ENCODE data around the gene TEX2. TPM values are rescaled to one million over a fixed set of nuclear protein-coding genes. Genes with fewer than 3 reads are reported as not detected.
"Not testable (repeated sequence)": the region's sequence is repeated elsewhere in the genome, so short reads cannot be mapped to it uniquely, and the experiment has no call there.

TEX2 gene
- total RNA-seq, 1 experiment from 2014 or later, result 31.6 TPM

DNA sequence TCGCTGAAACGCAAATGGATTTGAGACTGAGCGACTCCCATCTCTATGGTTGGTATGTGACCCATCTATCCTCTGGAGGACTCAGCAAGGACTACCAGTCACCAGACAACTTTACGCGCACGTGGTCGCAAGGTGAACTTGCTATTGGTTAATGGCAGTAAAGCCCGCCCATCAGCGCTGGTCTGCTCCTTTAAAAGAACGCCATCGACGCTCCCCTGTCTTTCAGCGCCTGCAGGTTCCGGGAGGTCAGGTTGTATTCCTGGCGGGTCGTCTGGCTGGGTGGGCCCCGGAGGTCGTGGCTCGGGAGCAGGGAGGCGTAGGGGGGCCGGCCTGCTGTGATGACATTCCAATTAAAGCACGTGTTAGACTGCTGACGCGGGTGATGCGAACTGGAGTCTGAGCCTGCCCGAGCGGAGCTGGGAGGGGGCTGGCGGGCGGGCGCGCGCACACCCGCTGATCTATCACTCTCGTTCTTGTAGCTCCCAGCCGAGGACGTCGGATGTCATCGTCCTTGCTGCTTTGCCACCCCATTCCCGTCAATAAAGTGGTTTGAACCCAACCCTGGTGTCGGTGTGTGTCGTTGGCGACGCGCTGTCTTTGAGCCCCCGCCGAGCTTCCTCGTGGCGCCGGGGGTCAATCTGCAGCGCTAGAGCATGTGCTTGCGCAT, 117.2 kb downstream of the TEX2 start:
- peak; percentile 100 for DNase-seq (ENCODE audit: low spot score)

GRCh38 chr17:64145375-64145750, 117.7 kb downstream of the TEX2 start:
- no peak for DNase-seq (ENCODE audit: low spot score)

- no peak for DNase-seq (ENCODE audit: low spot score)
Observed at GRCh38 chr17:64139542-64139941, 123.5 kb downstream of the TEX2 start.

- DNase-seq (ENCODE audit: low spot score), result no peak
Observed at GRCh38 chr17:64138441-64138840, 124.6 kb downstream of the TEX2 start.

- no peak for DNase-seq (ENCODE audit: low spot score)
Observed at GRCh38 chr17:64135000-64135399, 128.1 kb downstream of the TEX2 start.

DNA sequence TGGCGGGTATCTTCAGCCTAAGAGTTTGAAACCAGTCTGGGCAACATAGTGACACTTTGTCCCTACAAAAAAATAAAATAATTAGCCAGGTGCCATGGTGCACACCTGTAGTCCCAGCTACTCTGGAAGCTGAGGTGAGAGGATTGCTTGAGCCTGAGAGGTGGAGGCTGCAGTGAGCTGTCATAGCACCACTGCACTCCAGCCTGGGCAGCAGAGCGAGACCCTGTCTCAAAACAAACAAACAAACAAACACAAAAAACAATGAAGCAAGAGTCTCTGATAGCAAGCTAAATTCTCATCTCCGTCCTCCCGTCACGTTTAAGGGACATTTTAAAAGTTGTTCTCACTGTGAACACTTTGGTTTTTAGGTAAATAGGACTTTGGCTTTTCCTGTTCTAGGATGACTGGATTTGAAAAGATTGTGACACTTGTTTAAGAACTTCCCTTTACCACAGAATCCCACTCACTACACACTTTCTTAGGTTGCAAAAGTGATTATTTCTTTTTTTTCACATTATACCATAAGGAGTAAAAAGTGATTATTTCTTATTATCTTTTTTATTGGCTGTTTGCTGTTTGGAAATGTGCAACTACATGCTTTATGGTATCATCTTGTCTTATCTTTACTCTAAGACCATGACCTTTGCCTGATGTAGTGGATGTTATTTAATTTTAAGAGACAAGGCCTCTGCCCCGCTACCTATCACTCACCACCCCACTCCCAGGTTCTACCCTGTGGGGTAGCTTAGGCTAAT, 128.7 kb downstream of the TEX2 start:
- DNase-seq (ENCODE audit: low spot score), result no peak

GRCh38 chr17:64133546-64134215, 129.4 kb downstream of the TEX2 start:
- peak; percentile 71 for DNase-seq (ENCODE audit: low spot score)

GRCh38 chr17:64131606-64132270, 131.3 kb downstream of the TEX2 start:
- no peak for DNase-seq (ENCODE audit: low spot score)

- no peak for DNase-seq (ENCODE audit: low spot score)
Observed at GRCh38 chr17:64130559-64131001, 132.5 kb downstream of the TEX2 start.

GRCh38 chr17:64129765-64130558, 133.1 kb downstream of the TEX2 start, which contains the start of gene ERN1:
TSS of gene ERN1 (minus strand) at chr17:64130144. CDS start at chr17:64130029, 115 bp downstream.
- DNase-seq (ENCODE audit: low spot score), result peak; percentile 86

DNA sequence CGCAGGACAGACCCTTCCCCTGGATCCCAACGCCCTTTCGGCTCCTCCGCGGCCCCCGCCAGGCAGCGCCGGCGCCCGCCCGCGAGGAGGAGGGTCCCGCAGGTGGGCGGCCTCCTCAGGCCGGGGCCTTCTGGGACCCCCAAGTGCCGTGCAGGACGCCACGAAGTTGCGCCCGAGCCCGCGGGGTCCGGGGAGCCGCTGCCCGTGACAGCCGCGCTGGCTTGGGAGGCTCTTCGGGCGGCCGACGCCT, 133.6 kb downstream of the TEX2 start:
- no peak for DNase-seq (ENCODE audit: low spot score)

DNA sequence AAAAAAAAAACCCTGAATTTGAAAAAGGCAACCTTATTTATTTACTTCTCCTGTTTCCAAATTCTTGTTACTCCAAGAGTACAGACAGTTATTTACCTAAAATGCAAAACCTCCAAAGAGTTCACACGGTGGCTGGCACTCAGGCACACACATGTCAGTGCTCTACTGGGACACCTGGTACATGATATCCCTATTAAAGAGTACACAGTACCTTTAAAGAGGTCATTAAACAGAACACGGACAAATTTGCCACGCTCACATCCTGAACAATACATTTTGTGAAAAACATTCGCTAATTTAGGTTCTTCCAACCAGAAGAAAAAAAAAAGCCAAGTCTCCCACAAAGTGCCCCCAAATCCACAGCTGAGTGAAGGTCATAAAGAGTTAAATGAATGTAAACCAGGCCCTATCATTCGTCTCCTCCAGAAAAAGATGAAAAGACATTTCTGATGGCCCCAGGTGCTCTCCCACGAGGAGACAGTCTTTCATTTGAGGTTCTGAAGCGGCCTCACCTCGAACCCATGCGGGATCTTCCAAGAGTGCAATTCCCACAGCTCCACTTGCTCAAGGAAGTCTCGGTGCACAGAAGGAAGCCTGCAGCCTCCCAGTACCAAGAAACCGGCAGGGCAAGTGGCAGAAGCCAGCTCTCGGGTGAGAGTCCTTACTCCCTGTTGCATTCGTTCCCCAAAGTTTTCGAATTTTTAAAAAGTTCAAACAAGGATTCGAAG, 134.1 kb downstream of the TEX2 start:
- DNase-seq (ENCODE audit: low spot score), result peak; percentile 31

GRCh38 chr17:64126918-64127317, 136.1 kb downstream of the TEX2 start:
- no peak for DNase-seq (ENCODE audit: low spot score)

DNA sequence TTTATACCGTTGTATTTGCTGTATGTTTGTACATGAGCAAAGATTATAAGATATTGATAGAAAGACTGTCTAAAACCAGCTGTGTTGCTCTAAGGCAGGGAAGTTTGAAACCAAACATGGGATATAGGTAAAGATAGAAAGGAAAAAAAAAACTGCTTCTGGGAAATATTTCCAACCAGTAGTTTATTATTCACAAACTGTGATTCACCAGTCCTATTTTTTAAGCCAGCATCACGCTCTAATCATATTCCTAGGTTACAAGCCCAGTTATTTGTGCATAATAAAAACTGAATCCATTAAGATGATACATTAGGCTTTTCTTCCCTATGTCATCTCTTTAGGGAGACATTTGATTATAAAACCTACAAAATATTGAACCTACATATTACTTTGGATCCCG, 137.1 kb downstream of the TEX2 start:
- no peak for DNase-seq (ENCODE audit: low spot score)

- no peak for DNase-seq (ENCODE audit: low spot score)
Observed at GRCh38 chr17:64124609-64125008, 138.5 kb downstream of the TEX2 start.

GRCh38 chr17:64123114-64123513, 139.9 kb downstream of the TEX2 start:
- DNase-seq (ENCODE audit: low spot score), result no peak

DNA sequence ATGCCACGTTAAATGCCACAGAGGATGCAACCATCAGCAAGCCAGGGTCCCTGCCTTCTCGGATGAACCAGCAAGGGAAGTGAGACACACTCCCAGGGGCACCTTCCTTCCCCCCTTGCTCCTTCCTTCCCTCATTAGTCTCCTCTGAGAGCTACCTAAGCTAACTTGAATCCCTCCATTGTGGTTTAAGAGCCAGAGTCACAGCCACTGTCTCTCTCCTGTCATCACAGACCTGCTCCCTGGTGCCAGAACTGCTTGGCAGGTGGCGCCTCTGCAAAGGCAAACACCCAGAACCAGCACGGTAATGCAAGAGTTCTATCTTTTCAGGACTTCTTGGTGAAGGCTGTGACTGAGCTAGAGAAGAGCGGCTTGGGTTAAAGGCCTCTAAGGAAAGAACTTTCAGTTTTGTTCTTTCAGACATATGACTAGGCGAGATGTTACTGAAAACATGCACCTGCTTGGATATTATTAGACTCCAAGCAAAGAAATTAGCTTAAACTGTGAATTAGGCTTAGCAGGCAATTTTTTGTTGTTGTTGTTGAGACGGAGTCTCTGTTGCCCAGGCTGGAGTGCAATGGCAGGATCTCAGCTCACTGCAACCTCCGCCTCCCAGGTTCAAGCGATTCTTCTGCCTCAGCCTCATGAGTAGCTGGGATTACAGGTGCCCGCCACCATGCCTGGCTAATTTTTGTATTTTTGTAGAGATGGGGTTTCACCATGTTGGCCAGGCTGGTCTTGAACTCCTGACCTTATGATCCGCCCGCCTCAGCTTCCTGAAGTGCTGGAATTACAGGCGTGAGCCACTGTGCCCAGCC, 141.9 kb downstream of the TEX2 start:
- DNase-seq (ENCODE audit: low spot score), result not testable (repeated sequence)

DNA sequence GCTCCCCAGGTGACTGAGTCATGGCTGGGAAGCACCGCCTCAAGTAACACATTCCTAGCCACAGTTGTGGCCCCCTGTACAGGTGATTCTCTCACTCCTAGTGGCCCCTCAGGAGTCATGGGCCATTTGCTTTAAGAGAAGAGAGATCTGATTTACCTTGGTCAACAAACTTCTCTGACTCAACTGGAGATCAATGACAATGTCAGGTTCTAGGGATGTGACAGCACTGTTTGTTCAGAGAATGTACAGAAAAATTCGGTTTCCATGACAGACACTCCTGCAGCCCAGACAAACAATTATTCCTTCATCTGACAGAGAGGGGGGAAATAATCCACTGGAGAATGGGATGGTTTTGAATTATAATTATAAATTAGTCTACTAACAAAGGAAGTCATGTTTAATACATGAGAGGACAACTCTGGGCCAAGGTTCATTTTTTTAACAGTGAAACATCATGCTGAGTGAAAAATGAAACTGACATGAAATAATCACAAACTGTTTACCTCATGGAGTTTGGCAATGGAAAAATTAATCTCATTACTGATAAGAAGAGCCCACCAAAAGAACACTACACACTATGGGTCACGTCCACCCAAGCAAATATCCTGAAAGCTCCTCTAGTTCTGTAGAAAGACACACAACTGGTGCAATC, 142.8 kb downstream of the TEX2 start:
- no peak for DNase-seq (ENCODE audit: low spot score)

All from A172 (cell line).